K562 (cell line): ENCODE results near the gene GPR176. TPM values are rescaled to one million over a fixed set of nuclear protein-coding genes. Genes with fewer than 3 reads are reported as not detected.

ENCODE experiments used
- ATAC-seq: fragments of 200-7000 bp; cut with Tn5 transposase; 3 replicates; pipeline ENCODE4 v1.9.1; 2020; ENCODE audit warnings: moderate library complexity
- BruUV-seq: library from RNA; stranded (reverse); fragments of 400-500 nt; replicated peaks from 2 replicates; lab custom pipeline; 2021; lab: Mats Ljungman, UMichigan
- CTCF ChIA-PET: fragments of 300-600 bp; formaldehyde crosslinking; extraction: SDS; loops from one replicate; lab custom pipeline; 2021; ENCODE audit warnings: low intra/inter-chr PET ratio; lab: Yijun Ruan, JAX
- POLR2A ChIA-PET: fragments of 300-600, 350-650 bp; sonication (Branson Sonifier 250); formaldehyde crosslinking; extraction: SDS; loops from one replicate; lab custom pipeline; 2021; ENCODE audit warnings: antibody characterized with exemption, inconsistent platforms; lab: Yijun Ruan, JAX
- DNase-seq, 4 experiments: peaks; one replicate each; pipeline versions ENCODE4 v3.0.0 to v3.0.0-alpha.2; 2011 to 2018; ENCODE audit warnings: low spot score in 3 of 4, mixed read lengths in 3 of 4; ENCODE audit errors: extremely low read depth in 1 of 4
- FAIRE-seq: peaks from 2 replicates; lab custom pipeline; 2011; peaks lifted over from hg19 to GRCh38; lab: Jason Lieb, UNC
- H2AFZ ChIP-seq: 2 replicates; pipeline ENCODE4 v1.6.0; 2011; ENCODE audit warnings: low read depth, low read length, control low read depth, inconsistent platforms
- H3K27ac ChIP-seq: fragments of 200-600 bp; 3 replicates; pipeline ENCODE4 v1.8.0; 2011; ENCODE audit warnings: low read depth, mild to moderate bottlenecking, control low read depth, inconsistent platforms, low read length, moderate library complexity, mixed read lengths; ENCODE audit errors: extremely low read depth
- H3K27me3 ChIP-seq, 2 experiments: fragments of 300-600 bp in 1 of 2; 2 replicates in 1 of 2; 3 replicates in 1 of 2; pipeline versions ENCODE4 v1.6.0 to v1.8.0; 2011; ENCODE audit warnings: inconsistent platforms in 2 of 2, low read length in 2 of 2, mild to moderate bottlenecking in 1 of 2, mixed read lengths in 1 of 2, moderate library complexity in 1 of 2; ENCODE audit not compliant: control insufficient read depth in 2 of 2, insufficient read depth in 2 of 2
- H3K36me3 ChIP-seq: fragments of 300-600 bp; 3 replicates; pipeline ENCODE4 v1.8.0; 2011; ENCODE audit warnings: mild to moderate bottlenecking, low read length, inconsistent platforms; ENCODE audit not compliant: control insufficient read depth, insufficient read depth
- H3K4me1 ChIP-seq, 2 experiments: fragments of 200-600 bp in 1 of 2; replicated peaks in 1 of 2; 2 replicates in 1 of 2; 3 replicates in 1 of 2; pipeline versions ENCODE4 v1.5.1 to v1.8.0; 2011; ENCODE audit warnings: inconsistent platforms in 2 of 2, low read length in 2 of 2, mild to moderate bottlenecking in 1 of 2, mixed read lengths in 1 of 2, moderate library complexity in 1 of 2; ENCODE audit not compliant: control insufficient read depth in 2 of 2, insufficient read depth in 2 of 2
- H3K4me2 ChIP-seq: 2 replicates; pipeline ENCODE4 v1.6.1; 2011; ENCODE audit warnings: low read length, control low read depth, inconsistent platforms, mixed read lengths; ENCODE audit not compliant: insufficient read depth
- H3K4me3 ChIP-seq: fragments of 200-600 bp; sonication (generic), shearing (Covaris generic); 2 replicates; pipeline ENCODE4 v1.5.1; 2016; ENCODE audit warnings: control low read depth, inconsistent platforms
- H3K79me2 ChIP-seq: fragments of 200-600 bp; 3 replicates; pipeline ENCODE4 v1.8.0; 2011; ENCODE audit warnings: low read length, inconsistent platforms; ENCODE audit not compliant: control insufficient read depth, insufficient read depth
- H3K9ac ChIP-seq, 2 experiments: 2 replicates each; pipeline versions ENCODE4 v1.6.0 to v1.6.1; 2011; ENCODE audit warnings: low read depth in 2 of 2, low read length in 2 of 2, control low read depth in 1 of 2, inconsistent platforms in 1 of 2, mild to moderate bottlenecking in 1 of 2, mixed read lengths in 1 of 2; ENCODE audit not compliant: insufficient read depth in 1 of 2
- H3K9me1 ChIP-seq: one replicate; pipeline ENCODE4 v1.6.0; 2011; ENCODE audit warnings: inconsistent platforms, mild to moderate bottlenecking, low read length, moderate library complexity; ENCODE audit not compliant: control insufficient read depth, insufficient read depth
- H3K9me3 ChIP-seq: replicated peaks from 2 replicates; pipeline ENCODE4 v1.5.1; 2011; ENCODE audit warnings: low read depth, low read length, inconsistent platforms; ENCODE audit not compliant: control insufficient read depth, insufficient read depth
- H4K20me1 ChIP-seq: replicated peaks from 2 replicates; pipeline ENCODE4 v1.6.1; 2011; ENCODE audit warnings: low read length, inconsistent platforms, mixed read lengths; ENCODE audit not compliant: control insufficient read depth, insufficient read depth
- BRF1 ChIP-seq: IDR thresholded peaks from 3 replicates; pipeline ENCODE4 v1.6.1; 2011; ENCODE audit warnings: borderline replicate concordance, mild to moderate bottlenecking; ENCODE audit not compliant: insufficient read length; ENCODE audit errors: extremely low read depth
- CEBPZ ChIP-seq: fragments of 150-350 bp; IDR thresholded peaks from 2 replicates; pipeline ENCODE4 v1.6.1; 2014; ENCODE audit warnings: low read depth, mild to moderate bottlenecking, low read length, borderline replicate concordance
- ETS2 ChIP-seq: IDR thresholded peaks from 2 replicates; pipeline ENCODE4 v1.6.1; 2016; ENCODE audit warnings: borderline replicate concordance, missing genetic modification characterization, mild to moderate bottlenecking, moderate library complexity, missing compliant biosample characterization; ENCODE audit not compliant: poor library complexity, severe bottlenecking
- HDGF ChIP-seq: fragments of 450-650 bp; IDR thresholded peaks from 2 replicates; pipeline ENCODE4 v1.6.1; 2016
- HMGXB4 ChIP-seq: sonication (generic); formaldehyde crosslinking; IDR thresholded peaks from 2 replicates; pipeline ENCODE4 v1.8.1; 2023; ENCODE audit warnings: mild to moderate bottlenecking, missing genetic modification reagents
- HNRNPLL ChIP-seq: fragments of 200-400 bp; formaldehyde crosslinking; IDR thresholded peaks from 2 replicates; pipeline ENCODE4 v1.6.1; 2017; ENCODE audit warnings: low read length, low read depth, mild to moderate bottlenecking; ENCODE audit not compliant: poor library complexity, severe bottlenecking
- KDM1A ChIP-seq, 2 experiments: fragments of 450-650 bp; IDR thresholded peaks; 2 replicates each; pipeline ENCODE4 v1.6.1; 2016; ENCODE audit warnings: mild to moderate bottlenecking in 2 of 2
- PHF20 ChIP-seq: fragments of 450-650 bp; IDR thresholded peaks from 2 replicates; pipeline ENCODE4 v1.6.1; 2018; ENCODE audit not compliant: partially characterized antibody
- POLR3A ChIP-seq: IDR thresholded peaks from 2 replicates; pipeline ENCODE4 v1.6.1; 2011; ENCODE audit warnings: borderline replicate concordance, mild to moderate bottlenecking, moderate library complexity; ENCODE audit not compliant: insufficient read length, insufficient read depth; ENCODE audit errors: extremely low read depth
- TARDBP ChIP-seq: fragments of 450-650 bp; IDR thresholded peaks from 2 replicates; pipeline ENCODE4 v1.6.1; 2016
- U2AF2 ChIP-seq: fragments of 200-400 bp; formaldehyde crosslinking; optimal IDR thresholded peaks from 2 replicates; pipeline ENCODE3; 2017; ENCODE audit warnings: low read depth, mild to moderate bottlenecking, low read length
- ZC3H4 ChIP-seq: sonication (generic); formaldehyde crosslinking; IDR thresholded peaks from 2 replicates; pipeline ENCODE4 v1.9.0; 2021; ENCODE audit warnings: missing genetic modification reagents, borderline replicate concordance
- ZNF212 ChIP-seq: fragments of 450-650 bp; formaldehyde crosslinking; IDR thresholded peaks from 2 replicates; pipeline ENCODE4 v1.4.0; 2020; ENCODE audit warnings: mild to moderate bottlenecking
- ZNF347 ChIP-seq: fragments of 450-650 bp; formaldehyde crosslinking; IDR thresholded peaks from 2 replicates; pipeline ENCODE4 v1.4.0; 2020; ENCODE audit warnings: low read depth, mild to moderate bottlenecking, moderate library complexity
- ZNF668 ChIP-seq: fragments of 250-450 bp; sonication (Bioruptor Pico); IDR thresholded peaks from 2 replicates; pipeline ENCODE4 v1.8.0; 2022; ENCODE audit warnings: mild to moderate bottlenecking, inconsistent platforms
- ZNF699 ChIP-seq: fragments of 250-450 bp; sonication (Bioruptor Pico); IDR thresholded peaks from 2 replicates; pipeline ENCODE4 v1.8.0; 2021; ENCODE audit warnings: mild to moderate bottlenecking, moderate library complexity; ENCODE audit not compliant: insufficient replicate concordance
- ZNF740 ChIP-seq, 3 experiments: fragments of 200-800 bp in 1 of 3; sonication (Bioruptor generic) in 1 of 3; sonication (generic) in 1 of 3; formaldehyde crosslinking in 1 of 3; IDR thresholded peaks; 2 replicates each; pipeline versions ENCODE4 v1.6.1 to v1.8.0; 2016 to 2022; ENCODE audit warnings: mild to moderate bottlenecking in 2 of 3, missing compliant biosample characterization in 2 of 3, missing genetic modification characterization in 2 of 3, missing genetic modification reagents in 1 of 3
- ZNF79 ChIP-seq: fragments of 250-450 bp; sonication (Bioruptor Pico); IDR thresholded peaks from 2 replicates; pipeline ENCODE4 v1.4.0; 2020; ENCODE audit warnings: low read depth, mild to moderate bottlenecking, moderate library complexity
- WGBS: fragments of 100-300 bp; shearing (Covaris generic); methylation state at CpG from one replicate; pipeline ENCODE4 v1.1.6; 2016; ENCODE audit warnings: low coverage, mixed read lengths; ENCODE audit not compliant: insufficient coverage; ENCODE audit errors: missing lambda C conversion rate; 5-methylcytosine and 5-hydroxymethylcytosine counted together
- in situ Hi-C: fragments of 300-500 bp; cut with MboI; formaldehyde crosslinking; loops from 4 replicates; pipeline ENCODE4 v1.15.0; 2018; ENCODE audit warnings: inconsistent platforms, mixed read lengths
- intact Hi-C: fragments of 100-400 bp; cut with micrococcal nuclease; formaldehyde crosslinking; loops from 2 replicates; pipeline ENCODE4 v1.14.2; 2022
- polyA plus RNA-seq, 8 experiments: library from polyadenylated mRNA; depleted of rRNA in 4 of 8; stranded (reverse) in 5 of 8; unstranded in 3 of 8; fragments of >200 nt; fragmentation: Nextera tagmentation in 2 of 8; fragmentation: Illumina TruSeq in 1 of 8; extraction: Ambion mirVana in 2 of 8; extraction: Trizol in 1 of 8; gene quantifications; 2 replicates each; pipeline versions ENCODE4 v1.2.1 to v1.2.3, GENCODE V29; 2011 to 2014; ENCODE audit warnings: inconsistent platforms in 1 of 8, missing spikeins in 1 of 8
- total RNA-seq, 7 experiments: library from RNA; depleted of rRNA in 6 of 7; stranded (reverse); fragments of >200 nt in 6 of 7; fragmentation: Illumina TruSeq in 2 of 7; extraction: Trizol in 2 of 7; gene quantifications; 2 replicates each; pipeline versions ENCODE4 v1.2.1 to v1.2.3, GENCODE V29; 2011 to 2021; ENCODE audit warnings: low replicate concordance in 1 of 7

The GPR176 gene
- total and polyA plus RNA-seq, 9 of the 15 experiments (the other 6 are each of a cell fraction or from before 2014, with no cell fraction given) = 0.03 to 1.2 (median 0.76) TPM

- WGBS = 63% methylated on average over 2 of the region's 2 CpGs
- Histone ChIP-seq H3K36me3 (peaks cover 56% of the 10 kb centered on the region; the same call in 2 of the 3 replicates), H4K20me1 (no peaks in the 10 kb centered on the region), H2AFZ (no peak overlapping the region), H3K4me1 (no peaks in the 10 kb centered on the region), H3K9ac (no peak overlapping the region), H3K4me3 (no peak overlapping the region), H3K4me2 (no peak overlapping the region), H3K79me2 (no peaks in the 10 kb centered on the region), H3K27me3 (no peaks in the 10 kb centered on the region), H3K27ac (no peak overlapping the region), H3K9me1 (no peaks in the 10 kb centered on the region), H3K9me3 (no peaks in the 10 kb centered on the region)
- FAIRE-seq (no peak), ATAC-seq (no peak), DNase-seq (no peak)
- in situ Hi-C loops (no loop called here), intact Hi-C loops (no loop called here)
- BruUV-seq = no TSS peak
- ChIA-PET POLR2A (no interaction called here), CTCF (no interaction called here)
- TF ChIP-seq TARDBP (no peak), ZNF79 (CRISPR knock-in tag) (no peak), HDGF (no peak), U2AF2 (no peak), KDM1A (IDR thresholded peaks at IDR 0.05) (no peak), POLR3A (no peak), ZC3H4 (CRISPR knock-in tag) (no peak), CEBPZ (no peak), PHF20 (no peak), BRF1 (no peak), ZNF668 (CRISPR knock-in tag) (no peak), ZNF699 (CRISPR knock-in tag) (no peak), ETS2 (no peak), ZNF347 (CRISPR knock-in tag) (no peak), HMGXB4 (CRISPR knock-in tag) (no peak), HNRNPLL (no peak), ZNF740 (CRISPR knock-in tag; IDR thresholded peaks at IDR 0.05) (no peak), ZNF740 (tag; IDR thresholded peaks at IDR 0.05) (no peak), ZNF212 (CRISPR knock-in tag) (no peak)
Measured at GRCh38 chr15:39966521-39966920, 46.5 kb upstream of the GPR176 start.
